GM12878 (cell line): ENCODE results near the gene TPST1. TPM values are rescaled to one million over a fixed set of nuclear protein-coding genes. Genes with fewer than 3 reads are reported as not detected.

Source experiments
- ATAC-seq: fragments of 200-7000 bp; cut with Tn5 transposase; 3 replicates; pipeline ENCODE4 v1.9.1; 2020; ENCODE audit warnings: mild to moderate bottlenecking, moderate library complexity
- BruUV-seq: library from RNA; stranded (reverse); fragments of 400-500 nt; replicated peaks from 2 replicates; lab custom pipeline; 2021; lab: Mats Ljungman, UMichigan
- CTCF ChIA-PET: fragments of 300-600 bp; sonication (Branson Sonifier 250); formaldehyde crosslinking; extraction: SDS; loops from one replicate; lab custom pipeline; 2021; ENCODE audit warnings: inconsistent platforms; lab: Yijun Ruan, JAX
- POLR2A ChIA-PET: fragments of 350-600 bp; formaldehyde crosslinking; extraction: SDS; loops from one replicate; lab custom pipeline; 2021; ENCODE audit warnings: inconsistent platforms; lab: Charles Lee
- RAD21 ChIA-PET: fragments of 300-600 bp; sonication (Branson Sonifier 250); formaldehyde crosslinking; loops from one replicate; lab custom pipeline; 2023; ENCODE audit warnings: antibody characterized with exemption; ENCODE audit not compliant: unreplicated experiment; lab: Charles Lee
- SMC1A ChIA-PET: fragments of 300-600 bp; sonication (Branson Sonifier 250); formaldehyde crosslinking; loops from one replicate; lab custom pipeline; 2023; ENCODE audit not compliant: unreplicated experiment, uncharacterized antibody; lab: Charles Lee
- DNase-seq: peaks from one replicate; pipeline ENCODE4 v3.0.0-alpha.2; 2011; ENCODE audit warnings: low read depth, low spot score
- FAIRE-seq: peaks from 3 replicates; lab custom pipeline; 2011; peaks lifted over from hg19 to GRCh38; lab: Jason Lieb, UNC
- H2AFZ ChIP-seq: 2 replicates; pipeline ENCODE4 v1.6.0; 2011; ENCODE audit warnings: low read depth, low read length, control low read depth; ENCODE audit not compliant: control insufficient read depth
- H3K27ac ChIP-seq: 2 replicates; pipeline ENCODE4 v1.5.1; 2011; ENCODE audit warnings: control low read depth; ENCODE audit not compliant: control insufficient read depth, insufficient read depth
- H3K27me3 ChIP-seq, 2 experiments: replicated peaks in 1 of 2; 2 replicates each; pipeline versions ENCODE4 v1.6.0 to v1.6.1; 2011; ENCODE audit warnings: low read length in 1 of 2; ENCODE audit not compliant: control insufficient read depth in 2 of 2, insufficient read depth in 2 of 2
- H3K36me3 ChIP-seq, 2 experiments: 2 replicates each; pipeline ENCODE4 v1.5.1; 2011; ENCODE audit warnings: low read length in 1 of 2; ENCODE audit not compliant: control insufficient read depth in 2 of 2, insufficient read depth in 2 of 2
- H3K4me1 ChIP-seq: 2 replicates; pipeline ENCODE4 v1.6.1; 2011; ENCODE audit warnings: mild to moderate bottlenecking, low read length, moderate library complexity, mixed read lengths; ENCODE audit not compliant: control insufficient read depth, insufficient read depth
- H3K4me2 ChIP-seq: 2 replicates; pipeline ENCODE4 v1.6.0; 2011; ENCODE audit warnings: control low read depth; ENCODE audit not compliant: control insufficient read depth, insufficient read depth
- H3K4me3 ChIP-seq: fragments of 200-600 bp; sonication (generic); 2 replicates; pipeline ENCODE4 v1.5.1; 2016
- H3K79me2 ChIP-seq: 2 replicates; pipeline ENCODE4 v1.6.0; 2011; ENCODE audit warnings: low read length; ENCODE audit not compliant: control insufficient read depth, insufficient read depth
- H3K9ac ChIP-seq: 2 replicates; pipeline ENCODE4 v1.8.0; 2011; ENCODE audit warnings: low read length, control low read depth, mixed read lengths; ENCODE audit not compliant: control insufficient read depth, insufficient read depth
- H3K9me3 ChIP-seq: replicated peaks from 3 replicates; pipeline ENCODE4 v1.5.1; 2011; ENCODE audit warnings: mild to moderate bottlenecking, low read length; ENCODE audit not compliant: control insufficient read depth, insufficient read depth
- H4K20me1 ChIP-seq: 2 replicates; pipeline ENCODE4 v1.6.0; 2011; ENCODE audit not compliant: control insufficient read depth, insufficient read depth
- BCL11A ChIP-seq: IDR thresholded peaks from 2 replicates; pipeline ENCODE4 v1.6.1; 2011; ENCODE audit warnings: low read depth, low read length
- CEBPB ChIP-seq, 2 experiments: fragments of 150-350 bp in 1 of 2; IDR thresholded peaks; 2 replicates each; pipeline ENCODE4 v1.6.1; 2012 to 2014; ENCODE audit warnings: low read depth in 2 of 2, low read length in 2 of 2, borderline replicate concordance in 1 of 2, inconsistent platforms in 1 of 2
- CHD4 ChIP-seq: fragments of 200-600 bp; sonication (generic); IDR thresholded peaks from 2 replicates; pipeline ENCODE4 v1.6.1; 2016; ENCODE audit warnings: mild to moderate bottlenecking
- DPF2 ChIP-seq: fragments of 450-650 bp; IDR thresholded peaks from 2 replicates; pipeline ENCODE4 v1.6.1; 2017; ENCODE audit warnings: mild to moderate bottlenecking
- JUNB ChIP-seq: IDR thresholded peaks from 2 replicates; pipeline ENCODE4 v1.6.1; 2016; ENCODE audit warnings: antibody characterized with exemption, mild to moderate bottlenecking
- NFIC ChIP-seq: IDR thresholded peaks from 2 replicates; pipeline ENCODE4 v1.6.1; 2012; ENCODE audit warnings: low read depth, mild to moderate bottlenecking, inconsistent platforms, low read length, moderate library complexity
- PAX5 ChIP-seq: IDR thresholded peaks from 2 replicates; pipeline ENCODE4 v1.6.1; 2011; ENCODE audit warnings: low read depth, low read length, borderline replicate concordance
- PAX8 ChIP-seq: fragments of 450-650 bp; IDR thresholded peaks from 2 replicates; pipeline ENCODE4 v1.6.1; 2017; ENCODE audit warnings: mild to moderate bottlenecking, moderate library complexity
- POU2F2 ChIP-seq: IDR thresholded peaks from 3 replicates; pipeline ENCODE4 v1.6.1; 2011; ENCODE audit warnings: low read depth, mild to moderate bottlenecking, low read length, borderline replicate concordance
- RUNX3 ChIP-seq: IDR thresholded peaks from 2 replicates; pipeline ENCODE4 v1.6.1; 2012; ENCODE audit warnings: low read length, inconsistent platforms
- SMAD1 ChIP-seq: fragments of 450-650 bp; IDR thresholded peaks from 2 replicates; pipeline ENCODE4 v1.6.1; 2018; ENCODE audit warnings: mild to moderate bottlenecking, low read depth; ENCODE audit not compliant: partially characterized antibody
- SMC3 ChIP-seq: IDR thresholded peaks from 2 replicates; pipeline ENCODE4 v1.6.1; 2011; ENCODE audit warnings: low read length, improper control_type of control experiment, borderline replicate concordance
- SP1 ChIP-seq: IDR thresholded peaks from one replicate; pipeline ENCODE4 v1.6.1; 2011; ENCODE audit warnings: low read depth, low read length
- SREBF1 ChIP-seq: IDR thresholded peaks from 2 replicates; pipeline ENCODE4 v1.6.1; 2012; ENCODE audit warnings: mild to moderate bottlenecking, low read length
- TARDBP ChIP-seq: IDR thresholded peaks from 2 replicates; pipeline ENCODE4 v1.6.1; 2016; ENCODE audit warnings: borderline replicate concordance
- YY1 ChIP-seq: IDR thresholded peaks from 2 replicates; pipeline ENCODE4 v1.6.1; 2011; ENCODE audit warnings: low read depth, mild to moderate bottlenecking, low read length
- ZSCAN29 ChIP-seq: fragments of 450-650 bp; IDR thresholded peaks from 2 replicates; pipeline ENCODE4 v1.6.1; 2017; ENCODE audit warnings: mild to moderate bottlenecking, moderate library complexity
- WGBS: methylation state at CpG from one replicate; pipeline ENCODE4 v1.1.6; 2016; ENCODE audit warnings: low lambda C conversion rate; ENCODE audit not compliant: insufficient replicate concordance, insufficient coverage; ENCODE audit errors: missing lambda C conversion rate; 5-methylcytosine and 5-hydroxymethylcytosine counted together
- in situ Hi-C: fragments of 300-500 bp; cut with MboI; formaldehyde crosslinking; loops from 9 replicates; pipeline ENCODE4 v1.14.3; 2018; ENCODE audit warnings: mixed read lengths
- intact Hi-C: fragments of 100-400 bp; cut with micrococcal nuclease; formaldehyde crosslinking; loops from one replicate; pipeline ENCODE4 v1.14.2; 2022; ENCODE audit not compliant: unreplicated experiment
- polyA plus RNA-seq, 11 experiments: library from polyadenylated mRNA; depleted of rRNA in 4 of 11; unstranded in 6 of 11; stranded (reverse) in 5 of 11; fragments of >200 nt; fragmentation: Nextera tagmentation in 4 of 11; fragmentation: Illumina TruSeq in 1 of 11; extraction: Ambion mirVana in 4 of 11; extraction: Trizol in 1 of 11; gene quantifications; 1 replicate in 1 of 11; 2 replicates in 10 of 11; pipeline versions ENCODE4 v1.2.1 to v1.2.3, GENCODE V29; 2011 to 2016; ENCODE audit warnings: inconsistent platforms in 2 of 11, missing spikeins in 2 of 11, low read depth in 1 of 11
- total RNA-seq, 4 experiments: library from RNA; depleted of rRNA in 3 of 4; stranded (reverse); fragments of >200 nt in 3 of 4; fragmentation: Illumina TruSeq in 1 of 4; extraction: Trizol in 1 of 4; gene quantifications; 2 replicates each; pipeline versions ENCODE4 v1.2.1 to v1.2.3, GENCODE V29; 2013 to 2021
- TF ChIP-seq, protein P1 (sequence below): fragments of 450-650 bp; IDR thresholded peaks from 2 replicates; pipeline ENCODE4 v1.6.1; 2016; ENCODE audit warnings: mild to moderate bottlenecking
- TF ChIP-seq, protein P2 (sequence below): fragments of 150-350 bp; IDR thresholded peaks from 2 replicates; pipeline ENCODE4 v1.6.1; 2014; ENCODE audit warnings: mild to moderate bottlenecking, low read depth, low read length

The TPST1 gene
- total and polyA plus RNA-seq, 10 of the 15 experiments (the other 5 are each of a cell fraction or from before 2014, with no cell fraction given): 1.1 to 10.6 (median 7.5) TPM

DNA sequence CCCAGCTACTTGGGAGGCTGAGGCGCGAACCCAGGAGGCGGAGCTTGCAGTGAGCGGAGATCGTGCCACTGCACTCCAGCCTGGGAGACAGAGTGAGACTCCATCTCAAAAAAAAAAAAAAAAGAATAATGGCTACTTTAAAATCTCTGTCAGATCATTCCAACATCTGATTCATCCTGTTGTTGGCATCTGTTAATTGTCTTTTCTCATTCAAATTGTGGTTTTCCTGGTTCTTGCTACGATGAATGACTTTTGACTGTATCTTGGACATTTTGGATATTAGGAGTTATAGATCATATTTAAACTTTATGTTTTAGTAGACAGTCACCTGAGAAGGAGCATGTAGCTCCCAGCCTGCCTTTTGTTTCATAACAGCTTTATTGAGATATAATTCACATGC is 8.5 kb downstream of the TPST1 start:
- ATAC-seq: no peak
- H3K27ac ChIP-seq: no peak overlapping the region
- H2AFZ ChIP-seq: no peak overlapping the region
- intact Hi-C loops: no loop called here
- ChIA-PET POLR2A (no interaction called here), RAD21 (no interaction called here)
- no peaks in the 10 kb centered on the region for H3K4me1 ChIP-seq
- no peaks in the 10 kb centered on the region for H3K27me3 ChIP-seq
- no peak overlapping the region for H3K9ac ChIP-seq
- no TSS peak for BruUV-seq
- H3K9me3 ChIP-seq: no peaks in the 10 kb centered on the region
- H3K79me2 ChIP-seq: no peaks in the 10 kb centered on the region
- no peak for TF ChIP-seq CHD4
- TF ChIP-seq DPF2: no peak
- no peak for TF ChIP-seq PAX5
- TF ChIP-seq BCL11A: no peak
- no peak for TF ChIP-seq SMC3
- no peak for TF ChIP-seq CEBPB (IDR thresholded peaks at IDR 0.05; ENCODE audit: borderline replicate concordance in 1 of 2, low read depth in 2 of 2, low read length in 2 of 2)
- TF ChIP-seq PAX8: no peak
- no peak for TF ChIP-seq RUNX3
- no peak for TF ChIP-seq NFIC
- TF ChIP-seq YY1: no peak
- TF ChIP-seq, protein P1, sequence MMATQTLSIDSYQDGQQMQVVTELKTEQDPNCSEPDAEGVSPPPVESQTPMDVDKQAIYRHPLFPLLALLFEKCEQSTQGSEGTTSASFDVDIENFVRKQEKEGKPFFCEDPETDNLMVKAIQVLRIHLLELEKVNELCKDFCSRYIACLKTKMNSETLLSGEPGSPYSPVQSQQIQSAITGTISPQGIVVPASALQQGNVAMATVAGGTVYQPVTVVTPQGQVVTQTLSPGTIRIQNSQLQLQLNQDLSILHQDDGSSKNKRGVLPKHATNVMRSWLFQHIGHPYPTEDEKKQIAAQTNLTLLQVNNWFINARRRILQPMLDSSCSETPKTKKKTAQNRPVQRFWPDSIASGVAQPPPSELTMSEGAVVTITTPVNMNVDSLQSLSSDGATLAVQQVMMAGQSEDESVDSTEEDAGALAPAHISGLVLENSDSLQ: no peak
- TF ChIP-seq, protein P2, sequence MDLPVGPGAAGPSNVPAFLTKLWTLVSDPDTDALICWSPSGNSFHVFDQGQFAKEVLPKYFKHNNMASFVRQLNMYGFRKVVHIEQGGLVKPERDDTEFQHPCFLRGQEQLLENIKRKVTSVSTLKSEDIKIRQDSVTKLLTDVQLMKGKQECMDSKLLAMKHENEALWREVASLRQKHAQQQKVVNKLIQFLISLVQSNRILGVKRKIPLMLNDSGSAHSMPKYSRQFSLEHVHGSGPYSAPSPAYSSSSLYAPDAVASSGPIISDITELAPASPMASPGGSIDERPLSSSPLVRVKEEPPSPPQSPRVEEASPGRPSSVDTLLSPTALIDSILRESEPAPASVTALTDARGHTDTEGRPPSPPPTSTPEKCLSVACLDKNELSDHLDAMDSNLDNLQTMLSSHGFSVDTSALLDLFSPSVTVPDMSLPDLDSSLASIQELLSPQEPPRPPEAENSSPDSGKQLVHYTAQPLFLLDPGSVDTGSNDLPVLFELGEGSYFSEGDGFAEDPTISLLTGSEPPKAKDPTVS: no peak
- TF ChIP-seq SMAD1: no peak
- no peak for TF ChIP-seq ZSCAN29
- no peak for TF ChIP-seq SREBF1
- TF ChIP-seq TARDBP: no peak
- TF ChIP-seq JUNB: no peak
- TF ChIP-seq POU2F2: no peak
- no peak for TF ChIP-seq SP1
- TF ChIP-seq, all 136 proteins: peak for 0
- in situ Hi-C loops: no loop called here
- Histone ChIP-seq H3K4me2 (no peak overlapping the region), H4K20me1 (no peaks in the 10 kb centered on the region), H3K4me3 (no peak overlapping the region), H3K36me3 (no peaks in the 10 kb centered on the region)
- CTCF ChIA-PET: interaction anchor here (0.6 to 0.7 kb wide), 2 partner anchors 123 to 200 kb away, joined by 3 read pairs; no protein-coding TSS in a partner anchor
- DNase-seq: no peak
- SMC1A ChIA-PET: interaction anchor here (0.5 kb wide), 1 partner anchor 47 kb away, joined by 3 read pairs; no protein-coding TSS in a partner anchor
- 94% methylated on average over 3 of the region's 6 CpGs for WGBS
- FAIRE-seq: no peak
